Measurements from ENCODE around the gene CRTC1.

GRCh38 chr19:18660939-18661670 lies 22.4 kb upstream of the CRTC1 start:
- no peak for TF ChIP-seq TSHZ2 (CRISPR knock-in tag; IDR thresholded peaks at IDR 0.05)
- TF ChIP-seq RARB (CRISPR knock-in tag; IDR thresholded peaks at IDR 0.05), result no peak
- TF ChIP-seq TOX (CRISPR knock-in tag; IDR thresholded peaks at IDR 0.05; ENCODE audit: borderline replicate concordance), result no peak
- no peak for TF ChIP-seq ESRRG (CRISPR knock-in tag; IDR thresholded peaks at IDR 0.05)
- no peak for TF ChIP-seq GLIS3 (CRISPR knock-in tag; IDR thresholded peaks at IDR 0.05)
- TF ChIP-seq, protein P1, sequence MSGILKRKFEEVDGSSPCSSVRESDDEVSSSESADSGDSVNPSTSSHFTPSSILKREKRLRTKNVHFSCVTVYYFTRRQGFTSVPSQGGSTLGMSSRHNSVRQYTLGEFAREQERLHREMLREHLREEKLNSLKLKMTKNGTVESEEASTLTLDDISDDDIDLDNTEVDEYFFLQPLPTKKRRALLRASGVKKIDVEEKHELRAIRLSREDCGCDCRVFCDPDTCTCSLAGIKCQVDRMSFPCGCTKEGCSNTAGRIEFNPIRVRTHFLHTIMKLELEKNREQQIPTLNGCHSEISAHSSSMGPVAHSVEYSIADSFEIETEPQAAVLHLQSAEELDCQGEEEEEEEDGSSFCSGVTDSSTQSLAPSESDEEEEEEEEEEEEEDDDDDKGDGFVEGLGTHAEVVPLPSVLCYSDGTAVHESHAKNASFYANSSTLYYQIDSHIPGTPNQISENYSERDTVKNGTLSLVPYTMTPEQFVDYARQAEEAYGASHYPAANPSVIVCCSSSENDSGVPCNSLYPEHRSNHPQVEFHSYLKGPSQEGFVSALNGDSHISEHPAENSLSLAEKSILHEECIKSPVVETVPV (CRISPR knock-in tag; IDR thresholded peaks at IDR 0.05), result no peak

Data from SK-N-SH treated with all-trans-retinoic acid at 6 μM for 48 hours (cell line).